Stimulated activated CD4-positive, alpha-beta T cell treated with anti-CD3 and anti-CD28 coated beads, Interleukin-4, amount 100 ng/mL, for 24 hours (primary cell): ENCODE results near the gene NBPF6.
"Not testable (repeated sequence)": the region's sequence is repeated elsewhere in the genome, so short reads cannot be mapped to it uniquely, and the experiment has no call there.

Experiments used
- DNase-seq: peaks from one replicate; pipeline ENCODE4 v3.0.0-alpha.2; 2020

NBPF6 gene

DNA sequence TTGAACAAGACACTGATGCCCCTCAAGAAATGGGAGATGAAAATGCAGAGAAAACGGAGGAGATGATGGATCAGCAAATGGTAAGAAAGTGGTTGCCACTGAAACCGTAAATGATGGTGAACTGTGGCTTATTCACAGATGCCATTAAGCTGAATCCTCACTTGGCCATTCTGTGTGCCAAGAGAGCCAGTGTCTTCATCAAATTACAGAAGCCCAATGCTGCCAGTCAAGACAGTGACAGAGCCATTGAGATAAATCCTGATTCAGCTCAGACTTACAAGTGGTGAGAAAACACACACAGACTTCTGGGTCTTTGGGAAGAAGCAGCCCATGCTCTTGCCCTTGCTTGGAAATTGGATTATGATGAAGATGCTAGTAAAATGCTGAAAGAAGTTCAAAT lies 52.5 kb downstream of the NBPF6 start:
- DNase-seq: no peak

DNA sequence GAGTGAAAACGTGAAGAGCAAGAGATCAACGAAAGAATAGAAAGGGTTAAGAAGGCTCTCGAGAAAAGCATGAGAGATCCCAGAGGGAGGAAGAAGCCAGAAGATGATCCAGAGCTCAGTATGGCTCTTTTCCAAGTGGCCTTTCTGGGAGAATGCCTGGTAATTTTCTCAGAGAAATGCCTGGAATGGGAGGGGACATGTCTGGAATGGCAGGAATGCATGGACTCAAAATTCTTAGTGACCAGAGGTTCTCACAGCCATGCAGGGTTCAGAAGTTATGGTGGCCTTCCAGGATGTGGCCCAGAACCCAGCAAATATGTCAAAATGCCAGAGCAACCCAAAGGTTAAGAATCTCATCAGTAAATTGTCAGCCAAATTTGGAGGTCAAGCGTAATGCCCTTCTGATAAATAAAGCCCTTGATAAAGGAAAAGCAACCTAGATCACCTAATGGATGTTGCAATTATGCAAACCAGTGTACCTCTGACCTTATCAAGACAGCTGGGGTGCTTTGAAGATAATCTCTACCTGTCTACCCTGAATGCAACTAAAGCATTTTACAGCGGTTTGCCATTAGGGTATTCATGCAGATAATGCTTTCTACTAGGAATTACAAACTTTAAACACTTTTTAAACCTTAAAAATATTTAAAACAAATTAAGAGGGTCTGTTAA lies 53.1 kb downstream of the NBPF6 start:
- DNase-seq: no peak

- DNase-seq: no peak
These were observed 54.3 kb downstream of the NBPF6 start for GRCh38 chr1:108504447-108504846.

DNA sequence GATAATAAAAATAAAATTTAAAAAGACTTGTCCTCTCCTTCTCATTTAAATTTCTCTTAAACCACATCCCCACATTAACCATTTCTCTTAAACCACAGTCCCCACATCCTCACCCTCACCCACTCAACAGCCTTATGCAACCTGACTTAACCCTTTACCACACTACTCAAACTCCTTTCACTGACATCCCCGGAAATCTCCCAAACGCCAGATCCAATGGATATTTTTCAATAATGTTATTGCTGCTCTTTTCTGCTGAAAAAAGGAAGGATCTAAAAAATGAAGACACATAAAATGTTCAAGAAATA lies 55.6 kb downstream of the NBPF6 start:
- DNase-seq: no peak

- no peak for DNase-seq
These were observed 61.6 kb downstream of the NBPF6 start for GRCh38 chr1:108511764-108512163.

- DNase-seq: no peak
These were observed 62.3 kb downstream of the NBPF6 start for GRCh38 chr1:108512239-108513043.

DNA sequence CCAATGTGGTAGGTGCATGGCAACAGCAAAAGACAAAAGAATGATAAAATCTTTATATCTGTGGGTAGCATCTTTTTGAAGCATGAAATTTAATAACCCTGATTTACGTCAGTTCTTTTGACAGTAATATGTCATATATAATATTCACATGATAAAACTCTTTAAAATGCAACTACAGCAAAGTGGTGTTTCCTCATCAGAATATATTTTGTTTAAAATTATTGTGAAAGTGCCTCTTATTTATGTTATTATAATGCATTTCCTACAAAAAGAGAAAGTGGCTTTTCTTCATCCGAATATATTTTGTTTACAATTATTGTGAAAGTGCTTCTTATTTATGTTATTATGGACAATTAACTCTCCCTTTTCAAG lies 62.9 kb downstream of the NBPF6 start:
- DNase-seq: no peak

DNA sequence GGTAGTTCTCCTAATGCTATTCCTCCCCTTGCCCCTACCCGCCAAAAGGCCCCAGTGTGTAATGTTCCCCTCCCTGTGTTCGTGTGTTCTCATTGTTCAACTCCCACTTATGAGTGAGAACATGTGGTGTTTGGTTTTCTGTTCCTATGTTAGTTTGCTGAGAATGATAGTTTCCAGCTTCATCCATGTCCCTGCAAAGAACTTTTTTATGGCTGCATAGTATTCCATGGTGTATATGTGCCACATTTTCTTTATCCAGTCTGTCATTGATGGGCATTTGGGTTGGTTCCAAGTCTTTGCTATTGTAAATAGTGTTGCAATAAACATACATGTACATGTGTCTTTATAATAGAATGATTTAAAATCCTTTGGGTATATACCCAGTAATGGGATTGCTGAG lies 63.8 kb downstream of the NBPF6 start:
- not testable (repeated sequence) for DNase-seq

- DNase-seq: not testable (repeated sequence)
These were observed 67.3 kb downstream of the NBPF6 start for GRCh38 chr1:108517301-108517897.
